SHP77 (cell line): ENCODE results near the gene GFOD1.
A peak's percentile ranks its signal among the peaks of the same experiment; 100 is the strongest.
"Not testable (repeated sequence)": the region's sequence is repeated elsewhere in the genome, so short reads cannot be mapped to it uniquely, and the experiment has no call there.

ENCODE experiments used
- DNase-seq, 2 experiments: peaks; one replicate each; lab custom pipeline; 2025; lab: John Stamatoyannopoulos, UW

The GFOD1 gene

DNA sequence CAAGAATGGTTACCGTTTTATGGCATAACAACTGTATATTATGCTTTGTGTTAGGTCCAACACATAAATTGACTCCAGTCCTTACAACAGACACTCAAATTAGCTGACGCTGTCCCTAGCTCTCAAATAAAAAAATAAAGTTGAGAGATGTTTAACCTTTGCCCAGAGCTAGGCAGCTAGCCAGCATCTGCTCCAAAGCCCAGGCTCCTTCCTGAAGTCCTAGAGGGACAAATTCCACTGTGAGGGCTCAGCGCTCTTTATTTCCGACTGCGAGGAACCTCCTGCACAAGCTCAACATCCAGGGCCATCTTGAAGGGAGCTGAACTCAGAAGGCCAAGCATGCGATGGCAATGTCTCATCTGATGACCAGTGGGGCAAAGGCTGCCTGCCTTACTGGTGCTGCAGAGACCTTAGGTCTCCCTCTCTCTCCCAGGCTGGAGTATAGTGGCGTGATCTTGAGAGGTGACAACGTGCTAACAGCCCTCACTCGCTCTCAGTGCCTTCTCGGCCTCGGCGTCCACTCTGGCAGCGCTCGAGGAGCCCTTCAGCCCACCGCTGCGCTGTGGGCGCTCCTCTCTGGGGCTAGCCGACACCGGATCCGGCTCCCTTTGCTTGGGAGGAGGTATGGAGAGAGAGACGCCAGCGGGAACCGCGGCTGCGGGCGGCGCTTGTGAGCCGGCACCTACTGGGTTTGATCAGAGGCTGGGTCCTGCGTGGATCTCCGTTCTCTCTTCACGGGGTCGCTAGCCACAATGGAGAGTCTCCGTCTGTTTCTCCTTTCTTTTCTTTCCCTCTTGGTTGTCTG lies 24.7 kb upstream of the GFOD1 start:
- DNase-seq, result no peak

DNA sequence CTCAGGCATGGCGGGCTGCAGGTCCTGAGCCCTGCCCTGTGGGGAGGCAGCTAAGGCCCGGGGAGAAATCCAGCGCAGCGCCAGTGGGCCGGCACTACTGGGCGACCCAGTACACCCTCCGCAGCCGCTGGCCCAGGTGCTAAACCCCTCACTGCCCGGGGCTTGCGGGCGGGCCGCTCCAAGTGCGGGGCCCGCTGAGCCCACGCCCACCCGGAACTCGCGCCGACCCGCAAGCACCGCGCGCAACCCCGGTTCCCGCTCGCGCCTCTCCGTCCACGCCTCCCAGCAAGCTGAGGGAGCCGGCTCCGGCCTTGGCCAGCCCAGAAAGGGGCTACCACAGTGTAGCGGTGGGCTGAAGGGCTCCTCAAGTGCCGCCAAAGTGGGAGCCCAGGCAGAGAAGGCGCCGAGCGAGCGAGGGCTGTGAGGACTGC lies 23.8 kb upstream of the GFOD1 start:
- not testable (repeated sequence) for DNase-seq

DNA sequence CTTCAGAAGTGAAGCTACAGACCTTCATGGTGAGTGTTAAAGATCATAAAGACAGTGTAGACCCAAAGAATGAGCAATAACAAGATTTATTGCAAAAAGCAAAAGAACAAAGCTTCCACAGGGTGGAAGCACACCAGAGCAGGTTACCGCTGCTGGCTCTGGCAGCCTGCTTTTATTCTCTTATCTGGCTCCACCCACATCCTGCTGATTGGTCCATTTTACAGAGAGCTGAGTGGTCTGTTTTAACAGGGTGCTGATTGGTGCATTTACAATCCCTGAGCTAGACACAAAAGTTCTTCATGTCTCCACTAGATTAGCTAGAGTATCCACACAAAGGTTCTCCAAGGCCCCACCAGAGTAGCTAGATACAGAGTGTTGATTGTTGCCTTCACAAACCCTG lies 23.0 kb upstream of the GFOD1 start:
- not testable (repeated sequence) for DNase-seq

DNA sequence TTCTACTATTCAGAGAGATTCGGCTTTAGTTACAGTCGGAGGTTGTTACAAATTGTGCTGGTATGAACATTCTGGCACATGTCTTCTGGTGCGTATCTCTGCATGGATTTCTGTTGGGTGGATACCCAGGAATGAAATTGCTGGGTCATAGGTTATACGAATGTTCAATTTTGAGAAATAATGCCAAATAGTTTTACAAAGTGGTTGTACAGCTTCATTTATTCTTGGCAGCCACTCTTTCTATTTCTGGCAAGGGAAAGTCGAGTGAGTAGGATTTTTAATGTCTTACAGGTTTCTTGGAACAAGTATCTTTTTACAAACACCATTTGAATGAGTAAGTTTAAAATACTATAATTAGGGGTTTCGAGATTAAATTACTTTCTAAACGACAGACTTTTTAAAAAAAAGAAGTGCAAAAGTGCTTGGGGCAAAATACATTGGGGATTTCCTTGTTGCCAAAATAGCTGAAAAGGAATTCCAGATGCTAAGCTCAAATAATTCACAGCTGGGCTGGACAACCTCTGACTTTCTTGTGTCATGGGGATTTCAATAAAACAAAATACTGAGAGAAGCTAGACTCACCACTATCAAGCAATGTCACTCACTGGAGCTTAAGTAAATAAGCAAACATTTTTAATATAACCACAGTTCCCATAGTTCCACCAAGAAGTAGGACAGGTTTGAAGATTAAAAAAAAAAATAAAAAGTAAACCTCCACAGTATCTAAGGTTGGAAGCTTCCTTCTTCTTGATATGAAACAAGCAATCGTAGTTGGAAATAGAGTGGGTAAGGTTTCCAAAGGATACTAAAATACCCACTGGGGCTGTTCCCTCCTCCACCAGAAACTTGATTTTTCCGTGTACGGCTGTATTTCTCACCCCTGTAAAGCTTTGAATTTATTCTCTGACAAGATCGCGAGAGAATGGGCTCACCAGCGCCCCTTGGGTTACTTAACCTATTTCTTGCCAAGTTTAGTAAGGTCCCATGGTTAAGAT lies 21.6 kb upstream of the GFOD1 start:
- no peak for DNase-seq

DNA sequence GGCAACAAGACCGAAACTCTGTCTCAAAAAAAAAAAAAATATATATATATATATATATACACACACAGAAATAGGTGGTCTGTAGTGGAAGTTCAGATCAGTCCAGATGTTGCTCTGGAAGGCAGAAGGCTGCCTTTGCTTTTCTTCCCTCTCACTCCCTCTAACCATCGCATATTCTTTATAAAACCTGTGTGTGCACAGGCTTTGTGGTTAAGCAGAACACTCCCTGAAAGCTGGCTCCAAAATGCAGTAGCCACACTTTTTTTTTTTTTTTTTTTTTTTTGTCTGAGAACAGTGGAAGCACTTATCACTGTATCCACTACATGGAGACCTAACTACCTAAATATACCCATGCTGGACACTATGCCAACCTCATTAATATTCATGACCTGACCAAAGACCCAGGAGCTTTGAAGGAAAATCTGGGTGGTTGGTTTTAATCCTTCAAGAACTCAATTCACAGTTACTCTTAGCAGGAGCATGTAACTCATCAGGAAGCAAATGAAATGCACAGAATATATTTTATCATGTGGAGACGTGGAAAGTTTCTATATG lies 20.0 kb upstream of the GFOD1 start:
- DNase-seq, result no peak

DNA sequence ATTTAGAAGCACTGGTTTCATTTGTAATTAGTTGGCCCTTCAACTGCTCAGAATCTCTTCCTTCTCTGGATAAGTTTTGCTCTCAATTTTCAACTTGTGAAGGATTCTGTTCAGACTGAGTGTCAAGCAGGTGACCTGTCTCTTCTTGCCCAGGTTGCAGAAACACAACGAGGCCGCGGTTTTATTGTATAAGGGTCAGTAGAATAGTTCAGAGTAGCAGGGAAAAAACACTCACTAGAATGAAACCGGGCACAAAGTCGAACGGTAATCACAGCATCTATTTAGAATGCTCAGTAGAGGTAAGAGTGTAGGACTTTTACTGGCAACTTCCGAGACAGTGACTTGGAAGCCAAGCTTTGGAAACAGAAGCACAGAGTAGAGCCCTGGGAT lies 17.9 kb upstream of the GFOD1 start:
- no peak for DNase-seq

DNA sequence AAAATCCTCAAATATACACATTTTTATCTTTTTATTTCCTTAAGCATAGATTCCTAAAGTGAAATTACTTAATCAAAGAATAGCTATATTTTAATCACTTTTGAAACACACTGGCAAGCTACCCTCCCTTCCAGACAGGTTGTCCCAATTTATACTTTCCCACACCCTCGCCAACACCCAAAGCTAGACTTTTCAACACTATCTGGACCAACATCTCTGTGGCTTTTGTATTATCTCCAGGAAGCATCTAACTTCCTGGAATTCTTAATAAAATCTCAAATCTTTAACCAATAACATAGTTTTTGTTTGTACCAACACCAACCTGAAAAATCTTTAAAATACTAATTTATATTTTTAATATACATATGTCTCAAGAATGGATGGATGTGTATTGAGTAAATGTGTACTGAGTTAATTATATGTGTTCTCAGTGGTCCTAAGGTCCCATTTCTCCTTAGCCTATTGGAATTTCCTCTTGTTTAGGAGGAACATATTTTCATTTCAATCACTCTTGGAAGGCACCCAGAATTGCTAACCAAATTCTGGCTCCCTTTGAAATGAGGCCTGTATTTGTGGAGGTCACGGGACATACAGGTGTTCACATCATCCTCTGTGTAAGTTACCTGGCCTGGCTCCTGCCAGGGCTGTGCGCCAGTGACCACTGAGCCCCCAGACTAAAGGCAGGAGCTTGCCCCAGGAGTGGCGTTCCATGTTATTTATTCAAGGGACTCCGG lies 17.4 kb upstream of the GFOD1 start:
- DNase-seq, result no peak

DNA sequence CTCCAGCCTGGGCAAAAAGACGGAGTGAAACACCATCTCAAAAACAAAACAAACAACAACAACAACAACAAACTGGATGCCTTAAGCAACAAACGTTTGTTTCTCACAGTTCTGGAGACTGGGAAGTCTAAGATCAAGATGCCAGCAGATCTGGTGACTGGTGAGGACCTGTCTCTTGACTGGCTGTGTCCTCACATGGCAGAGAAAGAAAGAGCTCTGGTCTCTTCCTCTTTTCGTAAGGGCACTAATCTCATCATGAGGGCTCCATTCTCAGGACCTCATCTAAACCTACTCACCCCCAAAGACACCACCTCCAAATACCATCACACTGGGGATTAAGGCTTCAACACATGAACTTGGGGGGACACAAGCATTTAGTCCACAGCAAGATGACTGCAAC lies 13.5 kb upstream of the GFOD1 start:
- DNase-seq, result no peak

DNA sequence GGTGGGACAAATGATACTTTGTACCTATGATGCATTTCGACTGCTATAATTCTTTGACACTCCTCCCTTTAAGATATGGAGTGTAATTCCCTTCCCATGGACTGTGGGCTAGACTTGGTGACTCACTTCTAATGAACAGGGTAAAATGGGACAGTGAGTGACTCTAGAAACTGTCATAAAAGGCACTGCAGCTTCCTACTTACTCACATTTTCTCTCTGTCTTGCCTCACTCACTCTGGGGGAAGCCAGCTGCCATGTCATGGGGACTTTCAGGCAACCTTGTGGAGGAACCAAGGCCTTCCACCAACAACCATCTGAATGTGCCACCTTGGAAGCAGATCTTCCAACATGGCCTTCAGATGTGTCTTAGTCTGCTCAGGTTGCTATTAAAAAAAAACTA lies 12.9 kb upstream of the GFOD1 start:
- DNase-seq, result no peak

DNA sequence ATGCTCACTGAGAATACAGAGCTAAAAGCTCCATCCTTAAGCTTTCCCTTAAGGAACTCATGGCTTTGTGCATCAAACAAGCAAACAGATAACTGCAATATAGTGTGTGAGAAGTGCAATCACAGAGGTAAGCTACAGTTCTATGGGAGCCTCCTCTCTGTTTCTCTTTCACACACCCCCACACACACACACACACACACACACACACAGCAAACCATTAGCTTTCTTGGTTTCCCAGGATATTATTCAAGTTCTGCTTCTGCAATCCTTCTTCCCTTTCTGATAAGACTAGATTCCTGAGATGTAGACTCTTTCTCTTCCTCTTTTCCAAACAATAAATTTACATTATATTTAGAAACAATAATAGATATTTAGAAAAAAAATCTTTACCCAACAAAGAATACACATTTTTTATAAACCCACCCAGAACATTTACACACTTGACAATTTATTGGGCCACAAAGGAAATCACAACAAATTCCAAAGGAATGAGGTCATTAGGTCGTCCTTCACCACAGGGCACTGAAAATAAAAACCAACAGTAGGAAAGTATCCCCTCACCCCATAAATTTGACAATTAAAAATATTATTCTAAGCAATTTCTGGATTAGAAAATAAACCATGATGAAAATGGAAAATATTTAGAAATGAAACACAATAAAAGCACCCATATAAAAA lies 9.3 kb upstream of the GFOD1 start:
- no peak for DNase-seq

DNA sequence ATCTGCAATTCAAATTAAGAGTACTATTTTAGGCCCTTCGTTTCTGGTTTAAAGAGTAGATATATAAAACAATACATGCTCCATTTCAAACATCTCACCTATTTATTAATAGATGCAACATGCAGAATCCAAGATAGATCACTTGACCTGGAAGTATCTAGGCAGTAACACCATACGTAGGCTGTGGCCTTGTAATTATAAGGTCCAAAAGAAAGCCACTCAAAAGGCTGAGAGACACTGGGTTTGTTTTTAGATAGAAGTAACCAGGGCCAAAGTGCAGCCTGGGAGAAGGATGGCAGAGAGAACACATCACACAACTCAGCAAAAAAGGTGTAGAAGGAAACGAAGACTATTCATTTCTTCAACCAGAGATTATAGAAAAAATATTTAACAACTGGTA lies 8.4 kb upstream of the GFOD1 start:
- no peak for DNase-seq

DNA sequence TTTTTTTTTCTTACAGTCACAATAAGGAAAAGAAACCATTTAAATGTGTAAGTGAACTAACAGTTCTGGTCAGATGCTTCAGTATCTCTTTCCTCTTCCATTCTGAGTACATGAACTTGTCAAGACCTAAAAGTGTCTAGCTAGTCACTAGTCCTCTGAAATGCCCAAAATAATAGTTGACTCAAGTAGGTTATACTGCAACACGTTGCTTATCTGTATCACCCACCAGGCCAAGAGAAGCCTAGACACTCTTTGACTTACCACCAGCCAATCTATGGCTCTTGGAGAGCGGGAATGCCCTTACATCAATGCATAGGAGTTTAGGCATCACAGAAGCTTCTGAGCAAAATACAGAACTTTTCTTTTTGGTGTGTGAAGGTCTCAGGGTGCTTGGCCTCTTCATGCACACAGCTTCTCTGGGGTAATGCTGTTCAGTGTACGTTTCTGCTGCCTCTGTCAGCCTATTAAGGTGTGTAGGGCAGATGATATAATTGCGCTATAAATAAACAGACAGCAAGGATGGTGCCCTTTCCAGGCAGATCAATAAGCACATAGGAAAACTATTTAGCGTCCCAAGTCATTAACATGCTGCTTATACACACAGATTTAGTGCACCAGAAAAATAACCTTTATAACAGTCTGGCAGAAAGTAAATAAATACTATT lies 7.8 kb upstream of the GFOD1 start:
- no peak for DNase-seq

DNA sequence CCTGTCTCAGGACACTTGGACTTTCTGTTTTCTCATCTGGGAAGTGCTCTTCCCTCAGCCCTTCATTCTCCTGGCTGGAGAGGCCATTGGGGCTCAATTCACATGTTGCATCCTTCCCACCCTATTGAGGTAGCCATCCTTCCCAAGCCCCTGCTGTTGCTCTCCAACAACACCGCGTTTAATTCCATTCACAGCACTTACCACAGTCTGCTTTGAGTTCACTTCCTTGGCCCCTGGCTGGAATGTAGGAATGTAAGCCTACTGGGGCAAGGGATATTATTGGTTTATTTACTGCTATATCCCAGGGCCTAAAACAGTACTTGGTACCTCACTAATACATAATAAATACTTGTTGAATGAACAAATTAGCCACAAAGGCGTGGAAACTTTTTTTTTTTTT lies 6.7 kb upstream of the GFOD1 start:
- no peak for DNase-seq

DNA sequence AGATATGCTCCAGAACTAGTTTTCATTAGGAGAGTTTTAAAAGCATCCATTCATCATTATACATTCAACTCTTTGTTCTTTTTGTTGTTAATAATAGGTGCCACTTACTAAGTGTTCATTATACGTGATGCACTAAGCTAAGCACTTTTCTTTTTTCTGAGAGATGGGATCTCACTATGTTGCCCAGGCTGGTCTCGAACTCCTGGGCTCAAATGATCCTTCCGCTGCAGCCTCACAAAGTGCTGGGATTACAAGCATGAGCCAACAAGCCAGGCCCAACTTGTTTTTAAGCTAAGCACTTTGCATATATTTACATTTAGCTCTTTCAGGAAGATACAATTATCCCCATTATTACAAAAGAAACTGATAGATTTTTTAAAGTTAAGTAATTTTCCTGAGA lies 5.7 kb upstream of the GFOD1 start:
- no peak for DNase-seq

DNA sequence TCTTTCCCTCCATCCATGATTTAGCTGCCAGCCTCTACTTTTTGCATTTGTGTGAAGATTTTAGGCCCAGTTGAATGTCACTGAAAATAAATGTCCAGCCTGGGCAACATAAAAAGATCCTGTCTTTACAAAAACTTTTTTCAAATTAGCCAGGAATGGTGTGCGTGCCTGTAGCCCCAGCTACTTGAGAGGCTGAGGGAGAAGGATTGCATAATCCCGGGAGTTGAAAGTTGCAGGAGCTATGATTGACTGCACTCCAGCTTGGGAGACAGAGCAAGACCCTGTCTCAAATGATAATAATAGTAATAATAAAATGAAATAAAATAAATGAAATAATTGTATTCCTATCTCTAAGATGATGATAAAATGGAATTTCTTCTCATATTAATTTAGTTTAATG lies 5.0 kb upstream of the GFOD1 start:
- DNase-seq, result no peak

DNA sequence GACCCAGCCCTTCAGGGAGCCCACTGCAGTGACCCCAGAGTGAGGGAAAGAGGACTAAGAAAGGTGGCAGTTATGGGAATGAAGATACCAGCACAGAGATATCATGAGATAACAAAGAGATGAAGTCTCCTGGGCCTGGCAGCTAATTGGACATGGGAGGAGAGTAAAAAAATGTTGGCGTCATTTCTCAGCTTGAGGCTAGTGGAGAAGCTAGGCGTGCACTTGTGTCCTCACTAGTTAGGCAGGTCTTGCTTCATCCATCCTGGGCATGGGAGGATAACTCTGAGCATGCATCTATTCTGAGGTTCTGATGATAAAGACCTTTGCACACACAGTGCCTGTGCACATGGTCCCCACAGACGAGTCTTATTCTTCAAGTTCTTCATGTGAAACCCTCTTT lies 4.1 kb upstream of the GFOD1 start:
- DNase-seq, result no peak

DNA sequence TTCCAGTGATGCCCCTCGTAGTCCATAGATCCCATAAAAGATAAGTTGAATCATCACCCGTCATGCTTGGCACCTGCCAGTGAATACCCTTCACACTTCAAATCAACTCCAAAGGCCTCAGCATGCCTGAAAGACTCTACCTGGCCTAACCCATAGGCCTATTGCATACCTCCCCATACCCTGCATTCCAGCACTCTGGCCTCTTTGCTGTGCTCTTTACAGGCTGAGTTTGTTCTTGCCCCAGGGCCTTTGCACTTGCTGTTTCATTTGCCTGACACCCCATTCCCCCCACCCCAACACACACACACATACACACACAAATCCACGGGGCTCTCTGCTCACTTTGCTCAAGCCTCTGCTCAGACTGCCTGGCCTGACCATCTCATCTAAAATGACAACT lies 3.0 kb upstream of the GFOD1 start:
- DNase-seq, result no peak

DNA sequence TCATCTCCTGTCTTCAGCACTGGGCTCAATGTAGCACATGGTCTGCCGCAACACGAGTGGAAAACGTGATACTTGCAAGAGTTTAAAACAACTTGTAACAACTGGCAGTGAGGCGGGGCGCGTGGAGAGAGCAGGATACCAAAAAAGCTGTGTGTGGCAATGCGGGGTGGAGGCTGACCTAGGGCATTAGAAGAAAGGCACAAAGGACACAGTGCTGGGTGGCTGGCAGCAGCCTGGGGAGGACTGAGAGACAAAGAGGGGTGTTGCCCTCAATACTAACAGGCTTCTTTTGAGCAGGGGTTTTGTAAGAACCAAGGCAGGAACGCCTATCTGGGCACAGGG lies 1.5 kb upstream of the GFOD1 start:
- DNase-seq, result no peak

DNA sequence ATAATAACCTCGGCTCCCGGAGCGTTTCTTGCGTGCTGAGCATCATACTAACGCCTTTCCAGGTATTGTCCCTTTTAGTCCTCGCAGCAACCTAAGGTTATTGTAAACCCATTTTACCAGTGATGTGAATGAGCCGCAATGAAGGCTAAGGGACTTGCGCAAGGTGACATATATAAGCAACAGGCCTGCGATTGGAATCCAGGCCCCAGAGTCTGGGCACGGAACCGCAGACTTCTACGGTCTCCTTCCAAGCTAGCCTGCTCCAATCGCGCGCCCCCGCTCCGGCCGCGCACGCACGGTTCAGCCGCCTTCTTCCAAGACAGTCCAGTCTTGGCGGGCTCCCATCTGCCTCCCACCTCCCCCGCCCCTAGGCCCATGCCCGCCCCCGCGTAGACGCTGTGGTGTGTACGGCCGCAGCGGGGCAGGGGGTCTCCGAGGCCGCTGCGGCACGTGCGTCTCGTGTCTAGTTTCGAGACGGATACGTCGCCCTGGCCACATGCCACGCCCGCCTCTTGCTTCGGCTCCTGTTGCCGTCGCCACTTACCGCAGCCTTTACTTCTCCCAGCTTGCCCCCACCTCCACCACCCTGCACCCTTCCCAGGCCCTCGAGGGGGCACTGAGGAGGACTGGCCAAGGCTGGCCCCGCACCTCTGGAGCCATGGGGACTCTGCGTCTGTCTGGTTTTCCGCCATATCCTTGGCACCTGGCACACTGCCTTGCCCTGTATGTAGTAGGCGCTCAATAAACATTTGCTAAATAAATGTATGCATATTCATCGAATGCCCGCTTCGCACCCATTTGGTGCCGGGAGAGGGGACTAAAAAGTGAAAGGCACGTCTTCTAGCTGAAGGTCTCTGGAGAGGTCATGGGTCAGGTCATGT lies 855 bp upstream of the GFOD1 start:
- DNase-seq, result peak; percentile 34 to 42

DNA sequence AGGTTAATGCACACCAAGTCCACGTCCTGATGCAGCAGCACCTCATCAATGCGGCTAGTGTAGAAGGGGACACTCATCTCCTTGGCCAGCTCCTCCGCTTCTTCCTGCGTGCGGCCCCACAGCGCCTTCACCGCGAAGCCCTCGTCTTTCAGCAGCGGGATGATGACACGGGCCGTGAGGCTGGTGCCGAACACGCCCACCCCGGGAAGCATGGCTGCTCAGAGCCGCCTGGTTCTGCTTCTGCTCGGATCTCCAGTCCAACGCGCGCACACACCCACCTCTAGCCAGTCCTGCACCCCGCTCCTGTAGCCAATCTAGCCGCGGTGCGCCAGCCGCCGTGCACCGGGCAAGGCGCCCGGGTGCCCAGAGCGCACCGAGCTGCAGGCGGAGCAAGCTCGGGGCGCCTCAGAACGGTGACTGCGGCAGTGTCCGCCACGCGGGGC lies 700 bp downstream of the GFOD1 start:
- DNase-seq, result peak; percentile 2 to 34
